ENCODE measurements around the gene TNFSF8. TPM values are rescaled to one million over a fixed set of nuclear protein-coding genes. Genes with fewer than 3 reads are reported as not detected.

The TNFSF8 gene
- total RNA-seq, 4 donors from 2014 or later = 3.2 to 7.1 (median 6.6) TPM

- DNase-seq (ENCODE audit: low spot score) = no peak
- no peak for TF ChIP-seq CTCF (IDR thresholded peaks at IDR 0.05)
- no peak for ATAC-seq (ENCODE audit: low FRiP score)
Observed at GRCh38 chr9:114854736-114855355, 75.5 kb downstream of the TNFSF8 start.

GRCh38 chr9:114853071-114853855, 77.1 kb downstream of the TNFSF8 start:
- ATAC-seq (ENCODE audit: low FRiP score) (no peak), DNase-seq (ENCODE audit: low spot score) (no peak)
- TF ChIP-seq CTCF (IDR thresholded peaks at IDR 0.05) = no peak

- no peak for DNase-seq (ENCODE audit: low spot score)
- ATAC-seq (ENCODE audit: low FRiP score) = peak; percentile 85
- TF ChIP-seq CTCF (IDR thresholded peaks at IDR 0.05) = no peak
Observed at GRCh38 chr9:114852050-114852594, 78.3 kb downstream of the TNFSF8 start.

- ATAC-seq (ENCODE audit: low FRiP score) (no peak), DNase-seq (ENCODE audit: low spot score) (no peak)
- TF ChIP-seq CTCF (IDR thresholded peaks at IDR 0.05) = no peak
Observed at GRCh38 chr9:114851306-114851705, 79.1 kb downstream of the TNFSF8 start.

Other genes with a start within 250 kb of the TNFSF8 start
- gene TEX48, start 248.4 kb downstream of the TNFSF8 start, total RNA-seq = not detected
- 1 to 10 TPM in 1 of 4 donors, under 1 TPM in 2, not detected in 1; 0.36 to 2.4 (median 0.50) TPM for gene TNFSF15, start 124.6 kb downstream of the TNFSF8 start, total RNA-seq
- 10 to 100 TPM in 2 of 4 donors, 1 to 10 TPM in 2; 3.2 to 44.2 (median 10.0) TPM for gene TNC, start 187.6 kb upstream of the TNFSF8 start, total RNA-seq